HG03103 (cell line): ENCODE measurements around the gene CNPPD1.
"Not testable (repeated sequence)": the region's sequence is repeated elsewhere in the genome, so short reads cannot be mapped to it uniquely, and the experiment has no call there.

ENCODE experiments used
- ATAC-seq: cut with Tn5 transposase; IDR thresholded peaks from one replicate; pipeline ENCODE4 v1.9.1; 2021; ENCODE audit warnings: low read depth; ENCODE audit not compliant: unreplicated experiment

CNPPD1 gene

DNA sequence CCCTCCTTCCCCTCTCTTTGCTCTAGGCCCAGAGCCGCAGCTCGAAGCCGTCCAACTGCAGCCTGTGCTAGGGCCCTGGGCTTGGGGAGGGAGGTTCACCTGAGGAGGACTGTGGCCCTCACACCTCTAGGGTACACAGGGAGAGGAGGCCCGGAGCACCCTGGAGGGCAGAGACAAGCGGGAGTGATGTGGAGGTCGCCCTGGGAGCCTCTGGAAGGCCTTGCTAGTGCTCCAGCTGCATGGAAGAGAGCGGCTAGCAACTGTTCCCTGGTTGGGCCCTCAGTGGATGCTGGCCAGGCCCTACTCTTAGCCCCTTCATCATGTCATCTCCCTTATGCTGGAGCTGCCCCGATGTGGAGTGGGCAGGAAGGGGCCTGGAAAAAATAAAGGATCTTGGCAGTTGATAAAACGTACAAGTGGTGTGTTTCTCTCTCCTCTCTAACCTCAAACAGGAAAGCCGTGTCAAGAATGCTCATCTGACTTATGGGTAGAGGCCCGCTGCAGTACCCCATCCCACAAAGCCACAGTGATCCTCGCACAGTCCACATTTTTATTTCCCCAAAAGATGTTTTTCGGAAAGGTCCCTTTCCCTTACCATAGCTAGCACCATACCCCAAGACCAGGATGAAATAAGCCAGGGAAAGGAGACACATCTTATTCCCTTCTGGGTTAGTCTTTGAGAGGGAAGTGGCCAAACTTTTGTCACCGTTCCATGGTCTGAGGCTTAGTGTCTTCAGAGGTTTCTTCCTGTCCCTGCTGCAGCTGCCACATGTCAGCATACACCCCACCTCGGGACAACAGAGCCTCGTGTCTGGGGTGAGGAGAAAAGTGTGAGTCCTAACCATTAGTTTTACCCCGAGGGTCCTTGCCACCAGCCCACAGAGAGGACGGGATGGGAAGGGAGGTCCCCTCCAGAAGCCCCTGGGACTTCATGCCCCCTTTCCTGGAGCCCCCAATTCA, 32.8 kb upstream of the CNPPD1 start:
- no peak for ATAC-seq

DNA sequence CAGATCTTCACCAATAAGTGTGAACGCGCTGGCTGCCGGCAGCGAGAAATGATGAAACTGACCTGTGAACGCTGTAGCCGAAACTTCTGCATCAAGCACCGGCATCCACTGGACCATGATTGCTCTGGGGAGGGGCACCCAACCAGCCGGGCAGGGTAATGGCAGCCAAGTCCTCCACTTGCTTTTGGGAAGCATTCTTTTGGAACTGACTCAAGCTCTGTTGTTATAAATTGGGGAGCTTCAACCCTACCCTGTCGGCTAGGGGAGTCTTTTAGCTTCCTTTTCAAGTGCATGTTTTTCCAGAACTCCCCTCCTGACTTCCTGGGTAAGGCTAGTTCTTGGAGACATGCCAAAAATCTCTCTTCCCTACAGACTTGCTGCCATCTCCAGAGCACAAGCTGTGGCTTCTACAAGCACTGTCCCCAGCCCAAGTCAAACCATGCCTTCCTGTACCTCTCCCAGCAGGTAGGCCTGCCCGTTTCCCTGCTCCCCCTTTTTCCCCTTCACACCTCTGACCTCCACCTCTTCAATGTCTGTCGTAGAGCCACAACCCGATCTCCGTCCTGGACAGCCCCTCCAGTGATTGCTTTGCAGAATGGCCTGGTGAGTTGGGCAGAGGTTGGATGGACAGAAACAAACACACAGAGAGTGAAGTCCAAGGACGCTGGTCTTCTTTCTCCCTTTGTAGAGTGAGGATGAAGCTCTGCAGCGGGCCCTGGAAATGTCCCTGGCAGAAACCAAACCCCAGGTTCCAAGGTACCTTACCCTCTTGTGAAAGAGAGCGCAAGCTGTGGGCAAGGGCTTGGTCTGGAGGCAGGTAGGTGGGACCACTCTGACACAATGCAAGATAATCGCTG, 31.4 kb upstream of the CNPPD1 start:
- no peak for ATAC-seq

DNA sequence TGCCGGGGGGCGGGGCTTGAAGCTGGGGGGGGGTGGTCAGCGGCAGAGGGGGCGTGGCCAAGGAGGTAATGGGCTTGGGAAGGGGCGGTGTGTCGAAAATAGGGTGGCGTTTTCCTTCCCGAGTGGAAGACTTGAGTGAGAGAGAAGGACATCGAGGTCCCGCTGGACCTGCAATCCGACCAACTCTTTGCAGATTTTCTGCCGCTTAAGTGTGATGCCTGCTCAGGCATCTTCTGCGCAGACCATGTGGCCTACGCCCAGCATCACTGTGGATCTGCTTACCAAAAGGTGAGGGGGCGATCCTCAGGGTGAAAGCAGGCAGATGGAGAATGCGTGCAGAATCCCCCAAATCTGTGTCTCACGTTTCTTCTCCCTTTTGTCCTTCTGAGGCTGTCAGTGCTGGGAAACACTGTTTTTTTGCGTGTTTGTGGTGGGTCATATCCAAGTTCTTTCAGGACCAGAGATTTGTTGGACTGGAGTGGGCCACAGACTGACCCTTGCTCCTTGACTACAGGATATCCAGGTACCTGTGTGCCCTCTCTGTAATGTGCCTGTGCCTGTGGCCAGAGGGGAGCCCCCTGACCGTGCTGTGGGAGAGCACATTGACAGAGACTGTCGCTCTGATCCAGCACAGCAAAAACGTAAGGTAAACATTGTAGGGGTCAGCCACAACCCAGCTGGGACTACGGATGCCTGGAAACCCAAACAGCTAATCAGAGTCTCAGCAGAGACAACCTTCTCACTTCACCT, 30.6 kb upstream of the CNPPD1 start:
- ATAC-seq = no peak

DNA sequence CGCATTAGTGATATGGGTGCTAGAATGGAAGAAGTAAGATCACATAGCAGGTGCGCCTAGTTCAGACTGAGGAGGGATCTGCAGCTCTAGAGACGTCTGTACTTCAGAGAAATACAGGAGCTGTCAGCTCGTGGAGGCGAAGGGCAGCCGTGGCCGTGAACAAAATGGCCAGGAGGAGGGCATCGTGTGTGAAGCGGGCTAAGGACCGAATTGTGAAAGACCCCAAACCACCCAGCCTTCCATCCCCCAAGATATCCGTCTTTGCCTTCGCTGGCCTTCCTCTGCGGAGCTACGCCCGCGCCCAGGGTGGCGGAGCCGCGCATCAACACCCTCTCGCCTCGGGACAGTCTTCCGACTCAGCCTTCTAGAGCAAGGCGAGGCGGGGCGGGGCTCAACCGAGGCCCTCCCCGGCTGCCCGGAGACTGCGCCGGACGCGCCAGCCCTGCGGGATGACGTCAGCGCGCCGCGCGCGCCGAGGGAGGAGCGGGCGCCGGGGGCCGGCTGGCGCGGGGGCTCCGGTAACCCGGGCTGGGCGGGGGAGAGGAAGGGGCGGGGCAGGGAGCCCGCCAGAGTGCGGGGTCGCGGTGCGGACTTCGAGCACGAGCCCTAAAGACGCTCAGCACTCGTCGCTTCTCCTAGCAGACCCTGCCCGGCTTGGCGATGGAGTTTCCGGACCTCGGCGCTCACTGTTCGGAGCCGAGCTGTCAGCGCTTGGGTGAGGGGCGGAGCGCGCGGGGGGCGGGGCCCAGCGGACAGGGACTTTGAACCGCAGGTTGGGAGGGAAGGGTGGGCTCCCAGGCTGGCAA, 29.8 kb upstream of the CNPPD1 start, which contains the start of gene ZFAND2B:
ZFAND2B (plus strand) TSS at position 455 of the 806 bp plus-strand sequence; CDS start at position 661, 206 bp downstream.
- peak; percentile 96 for ATAC-seq

DNA sequence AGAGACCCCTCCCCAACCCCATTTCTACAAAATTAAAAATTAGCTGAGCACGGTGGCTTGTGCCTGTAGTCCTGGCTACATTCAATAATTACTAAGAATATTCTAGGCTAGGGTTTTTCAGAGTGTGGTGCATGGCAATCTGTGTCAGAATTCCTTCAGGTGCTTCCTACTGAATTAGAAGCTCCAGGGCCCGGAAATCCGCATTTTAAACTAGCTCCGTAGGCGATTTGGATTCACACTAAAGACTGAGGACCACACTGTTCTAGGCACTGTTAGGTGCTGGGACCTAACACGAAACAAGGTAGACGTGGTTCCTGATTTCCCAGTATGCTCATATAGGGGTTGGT, 29.2 kb upstream of the CNPPD1 start:
- ATAC-seq = no peak

GRCh38 chr2:219205165-219205538, 28.4 kb upstream of the CNPPD1 start:
- ATAC-seq = no peak

DNA sequence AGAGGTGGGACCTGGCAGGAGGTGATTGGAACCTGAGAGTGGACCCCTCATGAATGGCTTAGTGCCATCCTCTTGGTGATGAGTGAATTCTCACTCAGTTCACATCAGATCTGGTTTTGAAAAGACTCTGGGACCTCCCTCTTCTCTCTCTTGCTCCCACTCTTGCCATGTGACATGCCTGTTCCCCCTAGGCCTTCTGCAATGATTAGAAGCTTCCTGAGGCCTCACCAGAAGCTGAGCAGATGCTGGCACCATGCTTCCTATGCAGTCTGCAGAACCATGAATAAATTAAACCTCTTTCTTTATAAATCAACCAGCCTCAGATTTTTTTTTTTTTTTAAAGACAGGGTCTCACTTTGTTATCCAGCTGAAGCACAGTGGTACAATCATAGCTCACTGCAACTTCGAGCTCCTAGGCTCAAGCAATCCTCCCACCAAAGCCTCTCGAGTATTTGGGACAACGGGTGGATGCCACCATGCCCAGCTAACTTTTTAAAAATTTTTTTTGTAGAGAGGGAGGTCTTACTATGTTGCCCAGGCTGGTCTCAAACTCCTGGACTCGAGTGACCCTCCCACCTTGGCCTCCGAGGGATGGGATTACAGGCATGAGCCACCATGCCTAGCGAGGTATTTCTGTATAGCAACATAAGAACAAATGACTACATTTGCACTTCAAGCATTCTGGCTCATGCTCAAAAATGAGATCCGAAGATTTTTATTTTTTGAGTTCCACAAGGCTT, 27.9 kb upstream of the CNPPD1 start:
- no peak for ATAC-seq

- not testable (repeated sequence) for ATAC-seq
Measured at GRCh38 chr2:219201331-219201730, 24.6 kb upstream of the CNPPD1 start.

DNA sequence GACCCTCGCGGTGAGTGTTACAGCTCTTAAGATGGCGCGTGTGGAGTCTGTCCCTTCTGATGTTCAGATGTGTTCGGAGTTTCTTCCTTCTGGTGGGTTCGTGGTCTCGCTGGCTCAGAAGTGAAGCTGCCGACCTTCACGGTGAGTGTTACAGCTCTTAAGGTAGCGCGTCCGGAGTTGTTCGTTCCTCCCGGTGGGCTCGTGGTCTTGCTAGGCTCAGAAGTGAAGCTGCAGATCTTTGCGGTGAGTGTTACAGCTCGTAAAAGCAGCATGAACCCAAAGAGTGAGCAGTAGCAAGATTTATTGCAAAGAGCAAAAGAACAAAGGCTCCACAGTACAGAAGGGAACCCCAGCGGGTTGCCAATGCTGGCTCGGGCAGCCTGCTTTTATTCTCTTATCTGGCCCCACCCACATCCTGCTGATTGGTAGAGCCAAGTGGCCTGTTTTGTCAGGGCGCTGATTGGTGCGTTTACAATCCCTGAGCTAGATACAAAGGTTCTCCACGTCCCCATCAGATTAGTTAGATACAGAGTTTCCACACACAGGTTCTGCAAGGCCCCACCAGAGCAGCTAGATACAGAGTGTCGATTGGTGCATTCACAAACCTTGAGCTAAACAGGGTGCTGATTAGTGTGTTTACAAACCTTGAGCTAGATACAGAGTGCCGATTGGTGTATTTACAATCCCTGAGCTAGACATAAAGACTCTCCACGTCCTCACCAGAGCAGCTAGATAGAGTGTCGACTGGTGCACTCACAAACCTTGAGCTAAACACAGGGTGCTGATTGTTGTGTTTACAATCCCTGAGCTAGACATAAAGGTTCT, 24.0 kb upstream of the CNPPD1 start:
- ATAC-seq = not testable (repeated sequence)

GRCh38 chr2:219199470-219200211, 22.9 kb upstream of the CNPPD1 start:
- no peak for ATAC-seq

GRCh38 chr2:219198974-219199373, 22.2 kb upstream of the CNPPD1 start:
- ATAC-seq = no peak

- no peak for ATAC-seq
Measured at GRCh38 chr2:219197388-219197787, 20.7 kb upstream of the CNPPD1 start.

- ATAC-seq = no peak
Measured at GRCh38 chr2:219186754-219187456, 10.2 kb upstream of the CNPPD1 start.

- no peak for ATAC-seq
Measured at GRCh38 chr2:219184121-219184520, 7.4 kb upstream of the CNPPD1 start.

- no peak for ATAC-seq
Measured at GRCh38 chr2:219183151-219183772, 6.5 kb upstream of the CNPPD1 start.

DNA sequence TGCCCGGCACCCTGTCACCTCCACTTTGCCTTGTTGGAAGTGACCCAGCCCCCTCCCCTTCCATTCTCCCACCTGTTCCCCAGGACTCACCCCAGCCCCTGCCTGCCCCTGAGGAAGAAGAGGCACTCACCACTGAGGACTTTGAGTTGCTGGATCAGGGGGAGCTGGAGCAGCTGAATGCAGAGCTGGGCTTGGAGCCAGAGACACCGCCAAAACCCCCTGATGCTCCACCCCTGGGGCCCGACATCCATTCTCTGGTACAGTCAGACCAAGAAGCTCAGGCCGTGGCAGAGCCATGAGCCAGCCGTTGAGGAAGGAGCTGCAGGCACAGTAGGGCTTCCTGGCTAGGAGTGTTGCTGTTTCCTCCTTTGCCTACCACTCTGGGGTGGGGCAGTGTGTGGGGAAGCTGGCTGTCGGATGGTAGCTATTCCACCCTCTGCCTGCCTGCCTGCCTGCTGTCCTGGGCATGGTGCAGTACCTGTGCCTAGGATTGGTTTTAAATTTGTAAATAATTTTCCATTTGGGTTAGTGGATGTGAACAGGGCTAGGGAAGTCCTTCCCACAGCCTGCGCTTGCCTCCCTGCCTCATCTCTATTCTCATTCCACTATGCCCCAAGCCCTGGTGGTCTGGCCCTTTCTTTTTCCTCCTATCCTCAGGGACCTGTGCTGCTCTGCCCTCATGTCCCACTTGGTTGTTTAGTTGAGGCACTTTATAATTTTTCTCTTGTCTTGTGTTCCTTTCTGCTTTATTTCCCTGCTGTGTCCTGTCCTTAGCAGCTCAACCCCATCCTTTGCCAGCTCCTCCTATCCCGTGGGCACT, 5.8 kb upstream of the CNPPD1 start:
- no peak for ATAC-seq
